SH-SY5Y (cell line): ENCODE measurements around the gene TAC4.

Source experiments
- GATA2 ChIP-seq: IDR thresholded peaks from 2 replicates; pipeline ENCODE4 v1.6.1; 2011; ENCODE audit warnings: mild to moderate bottlenecking, low read depth, low read length
- GATA3 ChIP-seq: IDR thresholded peaks from 2 replicates; pipeline ENCODE4 v1.6.1; 2011; ENCODE audit warnings: low read depth, mild to moderate bottlenecking, low read length, moderate library complexity

GRCh38 chr17:49881054-49881402 is 33.2 kb upstream of the TAC4 start:
- TF ChIP-seq GATA2, result no peak
- TF ChIP-seq GATA3, result no peak
